ENCODE measurements around the gene IL12RB2.
"Not testable (repeated sequence)": the region's sequence is repeated elsewhere in the genome, so short reads cannot be mapped to it uniquely, and the experiment has no call there.

Gene IL12RB2

GRCh38 chr1:67431156-67431765, 123.6 kb downstream of the IL12RB2 start:
- no peak for DNase-seq (ENCODE audit: low read depth)

- no peak for DNase-seq (ENCODE audit: low read depth)
Observed at GRCh38 chr1:67431869-67432578, 124.4 kb downstream of the IL12RB2 start.

- no peak for DNase-seq (ENCODE audit: low read depth)
Observed at GRCh38 chr1:67432745-67433144, 125.1 kb downstream of the IL12RB2 start.

- no peak for DNase-seq (ENCODE audit: low read depth)
Observed at GRCh38 chr1:67433837-67434236, 126.2 kb downstream of the IL12RB2 start.

- DNase-seq (ENCODE audit: low read depth) = no peak
Observed at GRCh38 chr1:67434491-67434890, 126.8 kb downstream of the IL12RB2 start.

- DNase-seq (ENCODE audit: low read depth) = no peak
Observed at GRCh38 chr1:67436511-67437055, 128.9 kb downstream of the IL12RB2 start.

- DNase-seq (ENCODE audit: low read depth) = no peak
Observed at GRCh38 chr1:67437961-67438360, 130.3 kb downstream of the IL12RB2 start.

- DNase-seq (ENCODE audit: low read depth) = no peak
Observed at GRCh38 chr1:67439277-67440029, 131.8 kb downstream of the IL12RB2 start.

GRCh38 chr1:67440339-67440738, 132.7 kb downstream of the IL12RB2 start:
- DNase-seq (ENCODE audit: low read depth) = no peak

- DNase-seq (ENCODE audit: low read depth) = no peak
Observed at GRCh38 chr1:67441183-67441582, 133.5 kb downstream of the IL12RB2 start.

- no peak for DNase-seq (ENCODE audit: low read depth)
Observed at GRCh38 chr1:67441739-67442281, 134.1 kb downstream of the IL12RB2 start.

GRCh38 chr1:67446014-67446413, 138.3 kb downstream of the IL12RB2 start:
- DNase-seq (ENCODE audit: low read depth) = not testable (repeated sequence)
